ENCODE results near the gene CCDC146. TPM values are rescaled to one million over a fixed set of nuclear protein-coding genes. Genes with fewer than 3 reads are reported as not detected.

CCDC146 gene
- total and polyA plus RNA-seq, 2 of the 13 experiments (the other 11 are each of a cell fraction or from before 2014, with no cell fraction given) = 2.4 to 4.1 TPM

DNA sequence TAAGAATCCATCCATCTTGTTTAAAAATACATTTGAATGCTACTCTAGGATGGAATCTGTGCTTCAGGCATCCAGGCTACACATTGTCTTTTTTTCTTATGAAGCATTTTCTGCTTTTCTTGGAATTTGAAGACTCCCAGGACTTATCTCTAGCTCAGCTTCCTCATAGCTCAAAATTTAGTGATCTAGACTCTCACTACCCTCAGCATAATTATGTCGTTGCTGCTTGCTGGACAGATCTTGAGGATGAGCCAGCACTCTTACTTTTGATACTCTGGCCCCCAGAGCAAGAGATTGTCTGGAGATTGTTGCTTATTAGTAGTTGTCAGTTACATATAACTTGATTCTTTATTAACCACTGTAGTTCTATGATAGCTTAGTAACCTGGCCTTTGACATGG, 160.5 kb downstream of the CCDC146 start (continued):
- TF ChIP-seq ZNF598 (CRISPR knock-in tag; IDR thresholded peaks at IDR 0.05; ENCODE audit: borderline replicate concordance) (no peak), ZNF432 (CRISPR knock-in tag; IDR thresholded peaks at IDR 0.05; ENCODE audit: borderline replicate concordance) (no peak)

DNA sequence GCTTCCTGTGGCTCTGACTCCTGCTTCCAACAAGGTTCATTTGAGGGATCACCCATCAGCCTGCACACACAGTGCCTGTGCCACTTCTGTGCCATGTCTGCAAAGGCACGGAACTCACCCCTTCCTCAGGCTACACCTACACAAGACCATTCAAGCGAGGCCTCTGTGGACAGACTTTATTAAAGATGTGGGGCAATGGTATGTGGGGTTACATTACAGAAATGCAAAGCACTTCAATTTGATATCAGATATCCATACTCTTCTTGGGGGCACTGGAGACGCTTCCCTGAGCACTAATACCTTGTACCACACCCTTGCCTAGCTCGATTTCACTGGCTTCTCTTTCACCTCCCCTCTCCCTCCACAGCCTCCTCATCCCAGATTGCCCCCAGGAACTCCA, 161.6 kb downstream of the CCDC146 start:
- BruUV-seq (replicated peaks) = no TSS peak
- no peaks in the 10 kb centered on the region for H3K79me2 ChIP-seq (ENCODE audit: insufficient read depth, low read length)
- H4K20me1 ChIP-seq (ENCODE audit: insufficient read depth, low read length) = no peaks in the 10 kb centered on the region
- TF ChIP-seq, protein P1, sequence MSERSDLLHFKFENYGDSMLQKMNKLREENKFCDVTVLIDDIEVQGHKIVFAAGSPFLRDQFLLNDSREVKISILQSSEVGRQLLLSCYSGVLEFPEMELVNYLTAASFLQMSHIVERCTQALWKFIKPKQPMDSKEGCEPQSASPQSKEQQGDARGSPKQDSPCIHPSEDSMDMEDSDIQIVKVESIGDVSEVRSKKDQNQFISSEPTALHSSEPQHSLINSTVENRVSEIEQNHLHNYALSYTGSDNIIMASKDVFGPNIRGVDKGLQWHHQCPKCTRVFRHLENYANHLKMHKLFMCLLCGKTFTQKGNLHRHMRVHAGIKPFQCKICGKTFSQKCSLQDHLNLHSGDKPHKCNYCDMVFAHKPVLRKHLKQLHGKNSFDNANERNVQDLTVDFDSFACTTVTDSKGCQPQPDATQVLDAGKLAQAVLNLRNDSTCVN (CRISPR knock-in tag; IDR thresholded peaks at IDR 0.05; ENCODE audit: borderline replicate concordance) = no peak
- TF ChIP-seq, protein P2, sequence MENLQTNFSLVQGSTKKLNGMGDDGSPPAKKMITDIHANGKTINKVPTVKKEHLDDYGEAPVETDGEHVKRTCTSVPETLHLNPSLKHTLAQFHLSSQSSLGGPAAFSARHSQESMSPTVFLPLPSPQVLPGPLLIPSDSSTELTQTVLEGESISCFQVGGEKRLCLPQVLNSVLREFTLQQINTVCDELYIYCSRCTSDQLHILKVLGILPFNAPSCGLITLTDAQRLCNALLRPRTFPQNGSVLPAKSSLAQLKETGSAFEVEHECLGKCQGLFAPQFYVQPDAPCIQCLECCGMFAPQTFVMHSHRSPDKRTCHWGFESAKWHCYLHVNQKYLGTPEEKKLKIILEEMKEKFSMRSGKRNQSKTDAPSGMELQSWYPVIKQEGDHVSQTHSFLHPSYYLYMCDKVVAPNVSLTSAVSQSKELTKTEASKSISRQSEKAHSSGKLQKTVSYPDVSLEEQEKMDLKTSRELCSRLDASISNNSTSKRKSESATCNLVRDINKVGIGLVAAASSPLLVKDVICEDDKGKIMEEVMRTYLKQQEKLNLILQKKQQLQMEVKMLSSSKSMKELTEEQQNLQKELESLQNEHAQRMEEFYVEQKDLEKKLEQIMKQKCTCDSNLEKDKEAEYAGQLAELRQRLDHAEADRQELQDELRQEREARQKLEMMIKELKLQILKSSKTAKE (CRISPR knock-in tag; IDR thresholded peaks at IDR 0.05; ENCODE audit: borderline replicate concordance) = no peak
- TF ChIP-seq RELA (CRISPR knock-in tag; IDR thresholded peaks at IDR 0.05) (no peak), BHLHE40 (IDR thresholded peaks at IDR 0.05; ENCODE audit: low read length) (no peak), ZNF326 (CRISPR knock-in tag; IDR thresholded peaks at IDR 0.05; ENCODE audit: borderline replicate concordance) (no peak), TP53 (CRISPR knock-in tag; conservative IDR thresholded peaks at IDR 0.05) (no peak), NRL (CRISPR knock-in tag; IDR thresholded peaks at IDR 0.05; ENCODE audit: borderline replicate concordance) (no peak), ZNF337 (CRISPR knock-in tag; IDR thresholded peaks at IDR 0.05; ENCODE audit: borderline replicate concordance, low read depth) (no peak), ZBTB8A (CRISPR knock-in tag; IDR thresholded peaks at IDR 0.05; ENCODE audit: borderline replicate concordance, low read depth) (no peak), ASH2L (IDR thresholded peaks at IDR 0.05; ENCODE audit: insufficient read length, low read depth, low read length) (no peak), ZNF235 (CRISPR knock-in tag; IDR thresholded peaks at IDR 0.05; ENCODE audit: borderline replicate concordance) (no peak)
- TF ChIP-seq, protein P3, sequence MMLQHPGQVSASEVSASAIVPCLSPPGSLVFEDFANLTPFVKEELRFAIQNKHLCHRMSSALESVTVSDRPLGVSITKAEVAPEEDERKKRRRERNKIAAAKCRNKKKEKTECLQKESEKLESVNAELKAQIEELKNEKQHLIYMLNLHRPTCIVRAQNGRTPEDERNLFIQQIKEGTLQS (CRISPR knock-in tag; IDR thresholded peaks at IDR 0.05) = no peak
- no peaks in the 10 kb centered on the region for H3K9me3 ChIP-seq (ENCODE audit: low read length)
- 75% methylated on average over 4 of the region's 4 CpGs for WGBS (ENCODE audit: low lambda C conversion rate)
- H3K36me3 ChIP-seq (replicated peaks in 1 of 2; ENCODE audit: control insufficient read depth in 1 of 2, insufficient read depth in 2 of 2, low read length in 2 of 2) = no peaks in the 10 kb centered on the region
- intact Hi-C loops (cut with micrococcal nuclease; ENCODE audit: unreplicated experiment) = no loop called here
- no peaks in the 10 kb centered on the region for H3K4me1 ChIP-seq (ENCODE audit: insufficient read depth, low read length)
- DNase-seq (ENCODE audit: low spot score) (no peak), FAIRE-seq (no peak), ATAC-seq (no peak)
- H2AFZ ChIP-seq (ENCODE audit: low read length) = no peak overlapping the region
- no peak overlapping the region for H3K4me3 ChIP-seq (replicated peaks in 1 of 3; ENCODE audit: insufficient read depth in 1 of 3, low read depth in 2 of 3, low read length in 3 of 3)
- no peak overlapping the region for H3K27ac ChIP-seq (ENCODE audit: extremely low read length, insufficient read depth, low read length)
- no peak overlapping the region for H3K9ac ChIP-seq (ENCODE audit: insufficient read depth, low read depth, low read length)
- H3K4me2 ChIP-seq (ENCODE audit: low read depth, low read length) = no peak overlapping the region
- POLR2A ChIA-PET = no interaction called here
- no peaks in the 10 kb centered on the region for H3K27me3 ChIP-seq (ENCODE audit: control insufficient read depth in 1 of 2, insufficient read depth in 2 of 2, low read length in 2 of 2)
- CTCF ChIA-PET (ENCODE audit: low intra/inter-chr PET ratio, low total read pairs) = no interaction called here
- in situ Hi-C loops (cut with HindIII; ENCODE audit: extremely low pct_ligation_motif_present, low pct_unique_long_range_greater_than_20kb) = no loop called here
